Transverse colon (tissue), 4 donors: ENCODE measurements around the gene MUC20.

Experiments used
- EP300 ChIP-seq: sonication (generic); formaldehyde crosslinking; IDR thresholded peaks from one replicate; pipeline ENCODE4 v1.6.1; 2017; ENCODE audit warnings: antibody characterized with exemption, low read depth
- POLR2A ChIP-seq: fragments of 450-650 bp; IDR thresholded peaks from one replicate; pipeline ENCODE4 v1.6.1; 2016; ENCODE audit warnings: antibody characterized with exemption, mild to moderate bottlenecking, moderate library complexity
- POLR2AphosphoS5 ChIP-seq, 3 donors: sonication (generic); formaldehyde crosslinking; IDR thresholded peaks; one replicate each; pipeline ENCODE4 v1.6.1; 2016; ENCODE audit warnings: antibody characterized with exemption in 3 of 3
- TF ChIP-seq, protein P1 (sequence below), 5 experiments: fragments of 200-600 bp in 3 of 5; fragments of 450-650 bp in 2 of 5; sonication (generic) in 3 of 5; IDR thresholded peaks; 1 replicate in 2 of 5; 2 replicates in 3 of 5; pipeline ENCODE4 v1.5.1; 2016 to 2017; ENCODE audit warnings: antibody characterized with exemption in 5 of 5, inconsistent platforms in 3 of 5, mild to moderate bottlenecking in 2 of 5, moderate library complexity in 1 of 5

DNA sequence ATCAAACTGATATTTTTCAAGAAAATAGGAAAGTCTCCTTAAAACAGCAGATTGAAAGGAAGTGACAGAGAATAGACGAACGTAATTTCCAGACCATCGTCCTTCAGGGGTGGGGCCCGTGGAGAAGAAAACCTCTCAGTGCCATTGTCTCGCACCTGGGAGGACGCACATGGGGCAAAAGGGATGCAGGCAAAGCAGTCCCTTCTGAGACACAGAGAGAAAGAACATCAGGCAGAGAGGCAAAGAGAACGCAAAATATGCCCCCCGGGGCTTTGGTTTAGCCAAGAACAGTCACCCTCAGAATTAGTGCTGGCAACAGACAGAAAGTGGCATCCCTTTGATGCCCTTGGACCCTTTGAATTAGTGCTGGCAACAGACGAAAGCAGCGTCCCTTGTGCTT lies 37.0 kb downstream of the MUC20 start:
- TF ChIP-seq, protein P1, sequence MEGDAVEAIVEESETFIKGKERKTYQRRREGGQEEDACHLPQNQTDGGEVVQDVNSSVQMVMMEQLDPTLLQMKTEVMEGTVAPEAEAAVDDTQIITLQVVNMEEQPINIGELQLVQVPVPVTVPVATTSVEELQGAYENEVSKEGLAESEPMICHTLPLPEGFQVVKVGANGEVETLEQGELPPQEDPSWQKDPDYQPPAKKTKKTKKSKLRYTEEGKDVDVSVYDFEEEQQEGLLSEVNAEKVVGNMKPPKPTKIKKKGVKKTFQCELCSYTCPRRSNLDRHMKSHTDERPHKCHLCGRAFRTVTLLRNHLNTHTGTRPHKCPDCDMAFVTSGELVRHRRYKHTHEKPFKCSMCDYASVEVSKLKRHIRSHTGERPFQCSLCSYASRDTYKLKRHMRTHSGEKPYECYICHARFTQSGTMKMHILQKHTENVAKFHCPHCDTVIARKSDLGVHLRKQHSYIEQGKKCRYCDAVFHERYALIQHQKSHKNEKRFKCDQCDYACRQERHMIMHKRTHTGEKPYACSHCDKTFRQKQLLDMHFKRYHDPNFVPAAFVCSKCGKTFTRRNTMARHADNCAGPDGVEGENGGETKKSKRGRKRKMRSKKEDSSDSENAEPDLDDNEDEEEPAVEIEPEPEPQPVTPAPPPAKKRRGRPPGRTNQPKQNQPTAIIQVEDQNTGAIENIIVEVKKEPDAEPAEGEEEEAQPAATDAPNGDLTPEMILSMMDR (IDR thresholded peaks at IDR 0.05), result no peak
- TF ChIP-seq POLR2A (no peak), POLR2AphosphoS5 (IDR thresholded peaks at IDR 0.05) (no peak), EP300 (no peak)
